HG03135 (cell line): Measurements from ENCODE around the gene DMAC2.
"Not testable (repeated sequence)": the region's sequence is repeated elsewhere in the genome, so short reads cannot be mapped to it uniquely, and the experiment has no call there.

Experiments used
- ATAC-seq: cut with Tn5 transposase; IDR thresholded peaks from one replicate; pipeline ENCODE4 v1.9.1; 2021; ENCODE audit warnings: mild to moderate bottlenecking, moderate library complexity; ENCODE audit not compliant: unreplicated experiment

DMAC2 gene

GRCh38 chr19:41443813-41444455 lies 4.2 kb upstream of the DMAC2 start:
- no peak for ATAC-seq

- no peak for ATAC-seq
Observed at GRCh38 chr19:41442473-41443355, 3.0 kb upstream of the DMAC2 start, which contains the start of gene ERICH4. Gene ERICH4, plus strand, starts transcription at chr19:41443156. Its CDS starts 14 bp downstream, at chr19:41443170.

- ATAC-seq, result no peak
Observed at GRCh38 chr19:41441321-41441945, 1.7 kb upstream of the DMAC2 start.

DNA sequence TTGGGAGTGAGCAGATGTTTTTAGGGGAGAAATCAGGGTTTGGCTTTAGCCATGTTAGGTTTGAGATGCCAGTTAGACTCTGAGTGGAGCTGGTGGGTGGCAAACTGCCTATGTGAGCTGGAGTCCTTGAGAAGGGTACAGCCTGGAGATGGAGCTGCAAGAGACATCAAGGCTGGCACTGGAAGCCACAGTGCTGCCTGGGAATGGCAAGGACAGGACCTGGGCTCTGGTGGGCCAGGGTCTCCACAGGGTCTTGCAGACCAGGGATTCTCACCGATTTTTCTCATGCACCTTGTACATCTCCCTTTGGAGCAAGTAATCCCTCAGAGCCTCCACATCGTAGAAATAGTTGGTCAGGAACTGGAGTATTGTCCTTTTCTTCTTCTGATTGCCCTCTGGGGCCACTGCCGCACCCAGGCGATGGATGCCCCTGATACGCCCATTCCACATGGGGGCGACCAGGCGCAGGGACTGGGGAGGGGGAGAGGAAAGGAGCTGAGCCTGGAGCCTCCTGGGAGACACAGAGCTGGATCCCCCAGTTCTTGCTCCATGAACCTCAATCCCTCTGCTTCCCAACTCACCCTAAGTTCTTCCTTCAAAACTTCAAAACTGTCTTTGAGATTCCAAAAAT lies 1.7 kb downstream of the DMAC2 start:
- ATAC-seq, result no peak

DNA sequence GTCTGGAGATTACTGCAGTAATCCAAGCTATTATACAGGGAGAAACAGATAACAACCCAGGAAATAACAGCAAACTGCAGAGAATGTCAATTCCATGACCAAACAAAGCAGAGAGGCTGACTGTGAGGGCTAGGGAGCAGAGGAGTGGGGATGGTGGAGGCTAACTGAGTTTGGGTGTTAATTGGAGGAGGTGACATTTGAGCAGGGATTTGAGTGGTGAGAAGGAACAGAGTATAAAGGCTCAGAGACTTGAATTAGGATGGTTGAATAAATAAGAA lies 3.1 kb downstream of the DMAC2 start:
- no peak for ATAC-seq

GRCh38 chr19:41435936-41436673 lies 3.6 kb downstream of the DMAC2 start:
- ATAC-seq, result no peak

DNA sequence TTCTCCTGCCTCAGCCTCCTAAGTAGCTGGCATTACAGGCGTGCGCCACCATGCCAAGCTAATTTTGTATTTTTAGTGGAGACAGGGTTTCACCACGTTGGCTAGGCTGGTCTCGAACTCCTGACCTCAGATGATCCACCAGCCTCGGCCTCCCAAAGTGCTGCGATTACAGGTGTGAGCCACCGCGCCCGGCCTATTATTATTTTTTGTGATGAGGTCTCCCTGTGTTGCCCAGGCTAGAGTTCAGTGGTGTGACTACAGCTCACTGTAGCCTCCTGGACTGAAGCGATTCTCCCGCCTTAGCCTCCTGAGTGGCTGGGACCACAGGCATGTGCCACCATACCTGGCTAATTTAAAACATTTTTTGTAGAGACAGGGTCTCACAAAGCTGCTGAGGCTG lies 4.3 kb downstream of the DMAC2 start:
- ATAC-seq, result not testable (repeated sequence)

- ATAC-seq, result no peak
Observed at GRCh38 chr19:41434450-41434849, 5.3 kb downstream of the DMAC2 start.

GRCh38 chr19:41433171-41433570 lies 6.5 kb downstream of the DMAC2 start:
- no peak for ATAC-seq

- ATAC-seq, result no peak
Observed at GRCh38 chr19:41431426-41432386, 8.0 kb downstream of the DMAC2 start.

DNA sequence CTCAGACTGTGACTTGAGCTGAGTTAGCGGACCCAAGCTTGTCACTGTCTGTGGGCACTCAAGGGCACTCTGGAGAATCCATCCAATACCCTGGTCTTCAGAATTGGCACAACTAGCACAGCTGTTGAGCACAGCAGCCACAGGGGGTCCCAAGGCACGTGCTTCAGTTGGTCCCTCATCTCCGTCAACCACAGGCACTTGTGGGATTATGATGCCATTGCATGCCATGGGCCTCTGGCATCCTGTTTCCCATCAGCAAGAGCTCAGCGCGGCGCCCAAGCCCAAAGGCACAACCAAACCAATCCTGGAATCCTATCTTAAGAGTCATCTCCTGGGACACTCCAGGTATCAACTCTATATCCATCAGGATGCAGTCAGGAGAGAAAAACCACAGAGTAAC lies 8.8 kb downstream of the DMAC2 start:
- ATAC-seq, result no peak

DNA sequence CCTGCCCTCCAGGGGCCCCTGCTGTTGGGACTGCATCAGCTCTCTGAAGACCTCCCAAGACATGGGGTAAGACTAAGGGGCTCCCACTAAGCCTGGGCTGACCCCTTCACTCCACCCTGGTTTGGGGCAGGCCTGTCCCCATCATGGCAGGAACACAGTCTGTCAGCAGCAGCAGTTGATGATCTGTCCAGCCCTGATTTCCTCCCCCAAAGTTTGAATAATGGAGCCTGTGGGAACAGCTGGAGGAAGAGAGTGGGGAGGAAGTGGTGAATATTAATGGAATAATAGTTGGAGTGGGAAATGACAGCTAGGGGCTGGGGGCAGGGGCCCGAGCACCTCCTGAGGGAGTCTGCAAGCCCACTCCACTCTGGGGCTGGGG lies 11.2 kb downstream of the DMAC2 start:
- ATAC-seq, result no peak

GRCh38 chr19:41427647-41428480 lies 11.8 kb downstream of the DMAC2 start:
- ATAC-seq, result no peak

- no peak for ATAC-seq
Observed at GRCh38 chr19:41426952-41427646, 12.6 kb downstream of the DMAC2 start, which contains the start of gene B3GNT8. Gene B3GNT8, minus strand, starts transcription at chr19:41427374. Its CDS starts 596 bp downstream, at chr19:41426778.

DNA sequence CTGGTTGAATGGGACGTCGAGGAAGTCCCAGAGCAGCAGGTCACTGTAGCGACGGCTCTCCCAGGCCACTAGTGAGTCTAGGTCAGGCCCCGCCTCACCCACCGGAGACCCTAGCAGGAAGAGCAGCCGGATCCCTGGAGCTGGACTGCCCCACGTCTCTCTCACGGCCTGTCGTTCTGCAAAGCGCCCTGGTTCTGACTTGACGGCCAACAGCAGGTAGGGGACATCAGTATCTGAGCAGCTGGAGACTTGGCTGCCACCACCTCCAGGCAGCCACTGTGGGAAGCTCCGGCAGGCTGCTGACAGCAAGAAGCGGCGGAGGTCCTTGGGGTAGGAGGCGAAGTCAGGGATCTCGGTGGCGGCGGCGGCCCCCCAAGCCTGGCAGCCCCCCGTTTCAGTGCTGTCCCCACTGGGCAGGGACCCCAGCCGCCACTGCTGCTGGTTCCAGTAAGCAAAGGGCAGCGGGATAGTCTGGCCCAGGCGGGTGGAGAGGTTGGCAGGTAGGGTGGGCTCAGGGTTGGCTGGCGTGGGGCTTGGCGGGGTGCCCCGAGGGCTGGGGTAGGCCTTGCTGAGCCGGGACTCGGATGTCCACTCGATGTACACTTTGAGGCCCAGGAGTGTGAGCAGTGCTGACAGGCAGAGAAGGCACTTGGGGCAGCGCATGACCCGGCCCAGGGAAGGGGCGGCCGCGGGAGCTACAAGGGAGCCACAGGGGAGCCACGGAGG lies 13.4 kb downstream of the DMAC2 start:
- no peak for ATAC-seq

GRCh38 chr19:41425174-41426115 lies 14.3 kb downstream of the DMAC2 start:
- no peak for ATAC-seq
